ENCODE results near the gene SPATA31E1.

- TF ChIP-seq POLR2AphosphoS5 (IDR thresholded peaks at IDR 0.05; ENCODE audit: low read depth, low read length): no peak
- no peak for TF ChIP-seq TAF1 (IDR thresholded peaks at IDR 0.05; ENCODE audit: low read depth, low read length)
- no peak for TF ChIP-seq POLR2A (IDR thresholded peaks at IDR 0.05; ENCODE audit: low read depth, low read length)
- TF ChIP-seq POU2F2 (IDR thresholded peaks at IDR 0.05; ENCODE audit: low read depth, low read length): no peak
- no peak for TF ChIP-seq SPI1 (IDR thresholded peaks at IDR 0.05; ENCODE audit: low read depth, low read length)
Observed at GRCh38 chr9:87834357-87834756, 48.3 kb upstream of the SPATA31E1 start.

Data from GM12891 (cell line).